Activated naive CD8-positive, alpha-beta T cell treated with anti-CD3 and anti-CD28 coated beads, Interleukin-2, amount 10 ng/mL, durations not matched to agents 7 days and 5 days (primary cell): ENCODE measurements around the gene OR2D2. TPM values are rescaled to one million over a fixed set of nuclear protein-coding genes. Genes with fewer than 3 reads are reported as not detected.
"Not testable (repeated sequence)": the region's sequence is repeated elsewhere in the genome, so short reads cannot be mapped to it uniquely, and the experiment has no call there.

Source experiments
- ATAC-seq: fragments of 150-1000 bp; cut with Tn5 transposase; one replicate; pipeline ENCODE4 v1.10.0; 2021; ENCODE audit warnings: low read depth, moderate library complexity
- POLR2A ChIA-PET: fragments of 350-600 bp; sonication (Branson Sonifier 250); formaldehyde crosslinking; loops from one replicate; lab custom pipeline; 2021; ENCODE audit warnings: antibody characterized with exemption; lab: Charles Lee
- DNase-seq: peaks from one replicate; pipeline ENCODE4 v3.0.0; 2021
- H3K27ac Mint-ChIP-seq: one replicate; pipeline ENCODE4 v1.8.0; 2022; ENCODE audit warnings: mild to moderate bottlenecking, mixed read lengths
- H3K27me3 Mint-ChIP-seq: one replicate; pipeline ENCODE4 v1.8.0; 2022; ENCODE audit warnings: mild to moderate bottlenecking, moderate library complexity, mixed read lengths
- H3K36me3 Mint-ChIP-seq: one replicate; pipeline ENCODE4 v1.8.0; 2021; ENCODE audit warnings: mild to moderate bottlenecking, mixed read lengths
- H3K4me1 Mint-ChIP-seq: one replicate; pipeline ENCODE4 v1.8.0; 2021; ENCODE audit warnings: mixed read lengths
- H3K4me3 Mint-ChIP-seq: one replicate; pipeline ENCODE4 v1.8.0; 2022; ENCODE audit warnings: mild to moderate bottlenecking, moderate library complexity, mixed read lengths
- H3K9me3 Mint-ChIP-seq: one replicate; pipeline ENCODE4 v1.8.0; 2021; ENCODE audit warnings: mixed read lengths
- total RNA-seq, 2 experiments: library from RNA; stranded (reverse); gene quantifications; one replicate each; pipeline ENCODE4 v1.2.3, GENCODE V29; 2021

Gene OR2D2
- total RNA-seq, 2 experiments from 2014 or later: not detected

- H3K27me3 Mint-ChIP-seq: no peaks in the 10 kb centered on the region
- no peak for ATAC-seq
- DNase-seq: no peak
- no peaks in the 10 kb centered on the region for H3K9me3 Mint-ChIP-seq
- no peaks in the 10 kb centered on the region for H3K4me1 Mint-ChIP-seq
- H3K36me3 Mint-ChIP-seq: no peaks in the 10 kb centered on the region
- H3K27ac Mint-ChIP-seq: no peak overlapping the region
- H3K4me3 Mint-ChIP-seq: no peak overlapping the region
- POLR2A ChIA-PET: no interaction called here
Measured at GRCh38 chr11:6911378-6911777, 19.1 kb upstream of the OR2D2 start.

GRCh38 chr11:6904804-6905203 lies 12.5 kb upstream of the OR2D2 start:
- H3K4me3 Mint-ChIP-seq, H3K4me1 Mint-ChIP-seq, DNase-seq, ATAC-seq, H3K36me3 Mint-ChIP-seq, POLR2A ChIA-PET, H3K9me3 Mint-ChIP-seq, H3K27ac Mint-ChIP-seq: not testable (repeated sequence)
- peaks cover 14% of the 10 kb centered on the region for H3K27me3 Mint-ChIP-seq

- no peak overlapping the region for H3K4me3 Mint-ChIP-seq
- POLR2A ChIA-PET: no interaction called here
- H3K9me3 Mint-ChIP-seq: no peaks in the 10 kb centered on the region
- H3K27me3 Mint-ChIP-seq: peaks cover 15% of the 10 kb centered on the region
- no peak for DNase-seq
- no peaks in the 10 kb centered on the region for H3K36me3 Mint-ChIP-seq
- no peak overlapping the region for H3K27ac Mint-ChIP-seq
- no peak for ATAC-seq
- no peaks in the 10 kb centered on the region for H3K4me1 Mint-ChIP-seq
Measured at GRCh38 chr11:6900327-6900999, 8.2 kb upstream of the OR2D2 start.

- no peak overlapping the region for H3K4me3 Mint-ChIP-seq
- POLR2A ChIA-PET: no interaction called here
- peaks cover 17% of the 10 kb centered on the region for H3K27me3 Mint-ChIP-seq
- no peaks in the 10 kb centered on the region for H3K9me3 Mint-ChIP-seq
- ATAC-seq (no peak), DNase-seq (no peak)
- H3K36me3 Mint-ChIP-seq: no peaks in the 10 kb centered on the region
- H3K27ac Mint-ChIP-seq: no peak overlapping the region
- no peaks in the 10 kb centered on the region for H3K4me1 Mint-ChIP-seq
Measured at GRCh38 chr11:6898911-6899310, 6.6 kb upstream of the OR2D2 start.

- POLR2A ChIA-PET: no interaction called here
- Mint-ChIP-seq H3K27ac (no peak overlapping the region), H3K36me3 (no peaks in the 10 kb centered on the region), H3K27me3 (peaks cover 6% of the 10 kb centered on the region), H3K9me3 (no peaks in the 10 kb centered on the region), H3K4me3 (no peak overlapping the region), H3K4me1 (no peaks in the 10 kb centered on the region)
- DNase-seq (no peak), ATAC-seq (no peak)
Measured at GRCh38 chr11:6895010-6895409, 2.7 kb upstream of the OR2D2 start.

- DNase-seq (no peak), ATAC-seq (no peak)
- Mint-ChIP-seq H3K27me3 (peaks cover 6% of the 10 kb centered on the region), H3K36me3 (no peaks in the 10 kb centered on the region), H3K9me3 (no peaks in the 10 kb centered on the region), H3K4me3 (no peak overlapping the region), H3K4me1 (no peaks in the 10 kb centered on the region), H3K27ac (no peak overlapping the region)
- POLR2A ChIA-PET: no interaction called here
Measured at GRCh38 chr11:6894097-6894496, 1.8 kb upstream of the OR2D2 start.

- DNase-seq (no peak), ATAC-seq (no peak)
- Mint-ChIP-seq H3K27ac (no peak overlapping the region), H3K27me3 (peaks cover 12% of the 10 kb centered on the region), H3K4me3 (no peak overlapping the region), H3K9me3 (no peaks in the 10 kb centered on the region), H3K4me1 (no peaks in the 10 kb centered on the region), H3K36me3 (no peaks in the 10 kb centered on the region)
- POLR2A ChIA-PET: no interaction called here
Measured at GRCh38 chr11:6889835-6890234, 2.5 kb downstream of the OR2D2 start.

GRCh38 chr11:6888830-6889229 lies 3.5 kb downstream of the OR2D2 start:
- ATAC-seq (no peak), DNase-seq (no peak)
- peaks cover 17% of the 10 kb centered on the region for H3K27me3 Mint-ChIP-seq
- H3K4me1 Mint-ChIP-seq: no peaks in the 10 kb centered on the region
- no peak overlapping the region for H3K4me3 Mint-ChIP-seq
- POLR2A ChIA-PET: no interaction called here
- no peaks in the 10 kb centered on the region for H3K36me3 Mint-ChIP-seq
- no peaks in the 10 kb centered on the region for H3K9me3 Mint-ChIP-seq
- H3K27ac Mint-ChIP-seq: no peak overlapping the region

- DNase-seq, ATAC-seq, POLR2A ChIA-PET, H3K36me3 Mint-ChIP-seq, H3K27ac Mint-ChIP-seq, H3K4me1 Mint-ChIP-seq, H3K4me3 Mint-ChIP-seq, H3K9me3 Mint-ChIP-seq: not testable (repeated sequence)
- H3K27me3 Mint-ChIP-seq: peaks cover 19% of the 10 kb centered on the region
Measured at GRCh38 chr11:6887711-6888110, 4.6 kb downstream of the OR2D2 start.

- H3K4me1 Mint-ChIP-seq: no peaks in the 10 kb centered on the region
- ATAC-seq (no peak), DNase-seq (no peak)
- peaks cover 22% of the 10 kb centered on the region for H3K27me3 Mint-ChIP-seq
- H3K36me3 Mint-ChIP-seq: no peaks in the 10 kb centered on the region
- no peak overlapping the region for H3K4me3 Mint-ChIP-seq
- POLR2A ChIA-PET: no interaction called here
- no peak overlapping the region for H3K27ac Mint-ChIP-seq
- H3K9me3 Mint-ChIP-seq: no peaks in the 10 kb centered on the region
Measured at GRCh38 chr11:6882751-6883150, 9.5 kb downstream of the OR2D2 start.

GRCh38 chr11:6876914-6877313 lies 15.4 kb downstream of the OR2D2 start:
- H3K27ac Mint-ChIP-seq: no peak overlapping the region
- H3K4me1 Mint-ChIP-seq: no peaks in the 10 kb centered on the region
- H3K4me3 Mint-ChIP-seq: no peak overlapping the region
- no peak for ATAC-seq
- DNase-seq: no peak
- H3K9me3 Mint-ChIP-seq: no peaks in the 10 kb centered on the region
- POLR2A ChIA-PET: no interaction called here
- H3K27me3 Mint-ChIP-seq: peaks cover 3% of the 10 kb centered on the region
- no peaks in the 10 kb centered on the region for H3K36me3 Mint-ChIP-seq

GRCh38 chr11:6876325-6876724 lies 16.0 kb downstream of the OR2D2 start, which contains the start of gene OR10A4:
OR10A4 (plus strand) TSS chr11:6876625; CDS start chr11:6876648, 23 bp downstream.
- Mint-ChIP-seq H3K36me3 (no peaks in the 10 kb centered on the region), H3K9me3 (no peaks in the 10 kb centered on the region), H3K4me3 (no peak within 1 kb of the TSS), H3K4me1 (no peaks in the 10 kb centered on the region), H3K27me3 (no peaks in the 10 kb centered on the region), H3K27ac (no peak within 1 kb of the TSS)
- no peak for DNase-seq
- POLR2A ChIA-PET: no interaction called here
- no peak for ATAC-seq

- POLR2A ChIA-PET: no interaction called here
- ATAC-seq: no peak
Measured at GRCh38 chr11:6875761-6876160, 16.5 kb downstream of the OR2D2 start.

GRCh38 chr11:6871278-6871677 lies 21.0 kb downstream of the OR2D2 start:
- no peaks in the 10 kb centered on the region for H3K36me3 Mint-ChIP-seq
- H3K27ac Mint-ChIP-seq: no peak overlapping the region
- H3K9me3 Mint-ChIP-seq: no peaks in the 10 kb centered on the region
- H3K27me3 Mint-ChIP-seq: peaks cover 4% of the 10 kb centered on the region
- H3K4me1 Mint-ChIP-seq: no peaks in the 10 kb centered on the region
- POLR2A ChIA-PET: interaction anchor here (0.7 kb wide), 1 partner anchor 9 kb away, joined by 5 read pairs; no protein-coding TSS in a partner anchor
- DNase-seq (no peak), ATAC-seq (no peak)
- H3K4me3 Mint-ChIP-seq: no peak overlapping the region

More at GRCh38 chr11:6875761-6876160, 16.5 kb downstream of the OR2D2 start:
- H3K4me3 Mint-ChIP-seq: no peak overlapping the region
- no peaks in the 10 kb centered on the region for H3K27me3 Mint-ChIP-seq
- H3K36me3 Mint-ChIP-seq: no peaks in the 10 kb centered on the region
- no peak for DNase-seq
- no peaks in the 10 kb centered on the region for H3K9me3 Mint-ChIP-seq
- no peaks in the 10 kb centered on the region for H3K4me1 Mint-ChIP-seq
- no peak overlapping the region for H3K27ac Mint-ChIP-seq
